ENCODE measurements around the gene EFNA5. TPM values are rescaled to one million over a fixed set of nuclear protein-coding genes. Genes with fewer than 3 reads are reported as not detected.

Gene EFNA5
- polyA plus RNA-seq, 1 donor from 2014 or later = 4.2 TPM

DNA sequence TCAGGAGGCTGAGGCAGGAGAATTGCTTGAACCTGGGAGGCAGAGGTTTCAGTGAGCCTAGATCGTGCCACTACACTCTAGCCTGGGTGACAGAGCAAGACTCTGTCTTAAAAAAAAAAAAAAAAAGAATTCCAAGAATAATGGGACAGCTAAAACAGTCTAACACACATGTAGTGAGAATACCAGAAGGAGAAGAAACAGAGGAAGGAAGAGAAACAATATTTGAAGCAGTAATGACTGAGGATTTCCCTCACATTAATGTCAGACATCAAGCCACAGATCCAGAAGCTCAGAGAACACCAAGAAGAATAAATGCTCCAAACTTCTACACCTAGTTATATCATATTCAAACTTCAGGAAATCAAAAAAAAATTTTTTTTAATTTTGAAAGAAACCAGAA, 47.1 kb upstream of the EFNA5 start:
- H2AFZ ChIP-seq (ENCODE audit: low read depth, low read length) = no peak overlapping the region
- peaks cover 4% of the 10 kb centered on the region for H3K9me3 ChIP-seq (ENCODE audit: low read length)
- no peaks in the 10 kb centered on the region for H3K79me2 ChIP-seq (replicated peaks; ENCODE audit: insufficient read depth, low read length)
- no peak overlapping the region for H3K9ac ChIP-seq (ENCODE audit: low read length)
- no peaks in the 10 kb centered on the region for H3K36me3 ChIP-seq (ENCODE audit: insufficient read depth, low read length)
- no peaks in the 10 kb centered on the region for H3K27me3 ChIP-seq (ENCODE audit: insufficient read depth, low read depth, low read length)
- no peaks in the 10 kb centered on the region for H3F3A ChIP-seq (ENCODE audit: insufficient read depth, low read length, poor library complexity, severe bottlenecking)
- H3K4me2 ChIP-seq (ENCODE audit: low read length) = no peak overlapping the region
- no peak overlapping the region for H3K4me3 ChIP-seq (ENCODE audit: low read length)
- H4K20me1 ChIP-seq (ENCODE audit: insufficient read depth) = no peaks in the 10 kb centered on the region
- H3K9me2 ChIP-seq (ENCODE audit: insufficient read depth, low read length) = no peaks in the 10 kb centered on the region
- no peak for TF ChIP-seq MXI1 (conservative IDR thresholded peaks at IDR 0.05; ENCODE audit: poor library complexity, severe bottlenecking)
- no peak for TF ChIP-seq TAF1 (IDR thresholded peaks at IDR 0.05; ENCODE audit: low read depth)
- TF ChIP-seq, protein P1, sequence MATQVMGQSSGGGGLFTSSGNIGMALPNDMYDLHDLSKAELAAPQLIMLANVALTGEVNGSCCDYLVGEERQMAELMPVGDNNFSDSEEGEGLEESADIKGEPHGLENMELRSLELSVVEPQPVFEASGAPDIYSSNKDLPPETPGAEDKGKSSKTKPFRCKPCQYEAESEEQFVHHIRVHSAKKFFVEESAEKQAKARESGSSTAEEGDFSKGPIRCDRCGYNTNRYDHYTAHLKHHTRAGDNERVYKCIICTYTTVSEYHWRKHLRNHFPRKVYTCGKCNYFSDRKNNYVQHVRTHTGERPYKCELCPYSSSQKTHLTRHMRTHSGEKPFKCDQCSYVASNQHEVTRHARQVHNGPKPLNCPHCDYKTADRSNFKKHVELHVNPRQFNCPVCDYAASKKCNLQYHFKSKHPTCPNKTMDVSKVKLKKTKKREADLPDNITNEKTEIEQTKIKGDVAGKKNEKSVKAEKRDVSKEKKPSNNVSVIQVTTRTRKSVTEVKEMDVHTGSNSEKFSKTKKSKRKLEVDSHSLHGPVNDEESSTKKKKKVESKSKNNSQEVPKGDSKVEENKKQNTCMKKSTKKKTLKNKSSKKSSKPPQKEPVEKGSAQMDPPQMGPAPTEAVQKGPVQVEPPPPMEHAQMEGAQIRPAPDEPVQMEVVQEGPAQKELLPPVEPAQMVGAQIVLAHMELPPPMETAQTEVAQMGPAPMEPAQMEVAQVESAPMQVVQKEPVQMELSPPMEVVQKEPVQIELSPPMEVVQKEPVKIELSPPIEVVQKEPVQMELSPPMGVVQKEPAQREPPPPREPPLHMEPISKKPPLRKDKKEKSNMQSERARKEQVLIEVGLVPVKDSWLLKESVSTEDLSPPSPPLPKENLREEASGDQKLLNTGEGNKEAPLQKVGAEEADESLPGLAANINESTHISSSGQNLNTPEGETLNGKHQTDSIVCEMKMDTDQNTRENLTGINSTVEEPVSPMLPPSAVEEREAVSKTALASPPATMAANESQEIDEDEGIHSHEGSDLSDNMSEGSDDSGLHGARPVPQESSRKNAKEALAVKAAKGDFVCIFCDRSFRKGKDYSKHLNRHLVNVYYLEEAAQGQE (IDR thresholded peaks at IDR 0.05; ENCODE audit: borderline replicate concordance) = no peak
- TF ChIP-seq SMC3 (conservative IDR thresholded peaks at IDR 0.05; ENCODE audit: poor library complexity) = no peak
- H3K27ac ChIP-seq (ENCODE audit: low read length) = no peak overlapping the region

DNA sequence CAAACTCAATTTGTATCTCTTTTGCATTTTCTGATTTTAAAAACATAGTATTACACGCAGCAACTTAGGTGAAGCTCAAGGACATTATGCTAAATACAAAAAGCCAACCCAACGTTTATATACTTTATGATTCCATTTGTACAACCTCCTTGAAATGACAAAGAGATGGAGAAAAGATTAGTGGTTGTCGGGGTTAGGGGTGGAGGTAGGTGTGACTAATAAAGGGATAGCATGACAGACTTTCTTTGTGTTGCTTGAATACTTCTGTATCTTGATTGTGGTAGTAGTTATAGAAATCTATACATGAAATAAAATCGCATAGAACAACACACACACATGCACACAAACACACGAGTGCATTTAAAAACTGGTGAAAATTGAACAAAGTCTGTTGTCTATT, 42.5 kb upstream of the EFNA5 start:
- H3K27ac ChIP-seq (ENCODE audit: low read length) = no peak overlapping the region
- no peak for TF ChIP-seq MXI1 (conservative IDR thresholded peaks at IDR 0.05; ENCODE audit: poor library complexity, severe bottlenecking)
- TF ChIP-seq SMC3 (conservative IDR thresholded peaks at IDR 0.05; ENCODE audit: poor library complexity) = no peak
- TF ChIP-seq EZH2 (IDR thresholded peaks at IDR 0.05; ENCODE audit: borderline replicate concordance, insufficient read depth, low read length, poor library complexity, severe bottlenecking) = no peak
- TF ChIP-seq POLR2AphosphoS5 (IDR thresholded peaks at IDR 0.05) = no peak
- TF ChIP-seq EP300 (conservative IDR thresholded peaks at IDR 0.05; ENCODE audit: poor library complexity, severe bottlenecking) = no peak
- TF ChIP-seq, protein P2, sequence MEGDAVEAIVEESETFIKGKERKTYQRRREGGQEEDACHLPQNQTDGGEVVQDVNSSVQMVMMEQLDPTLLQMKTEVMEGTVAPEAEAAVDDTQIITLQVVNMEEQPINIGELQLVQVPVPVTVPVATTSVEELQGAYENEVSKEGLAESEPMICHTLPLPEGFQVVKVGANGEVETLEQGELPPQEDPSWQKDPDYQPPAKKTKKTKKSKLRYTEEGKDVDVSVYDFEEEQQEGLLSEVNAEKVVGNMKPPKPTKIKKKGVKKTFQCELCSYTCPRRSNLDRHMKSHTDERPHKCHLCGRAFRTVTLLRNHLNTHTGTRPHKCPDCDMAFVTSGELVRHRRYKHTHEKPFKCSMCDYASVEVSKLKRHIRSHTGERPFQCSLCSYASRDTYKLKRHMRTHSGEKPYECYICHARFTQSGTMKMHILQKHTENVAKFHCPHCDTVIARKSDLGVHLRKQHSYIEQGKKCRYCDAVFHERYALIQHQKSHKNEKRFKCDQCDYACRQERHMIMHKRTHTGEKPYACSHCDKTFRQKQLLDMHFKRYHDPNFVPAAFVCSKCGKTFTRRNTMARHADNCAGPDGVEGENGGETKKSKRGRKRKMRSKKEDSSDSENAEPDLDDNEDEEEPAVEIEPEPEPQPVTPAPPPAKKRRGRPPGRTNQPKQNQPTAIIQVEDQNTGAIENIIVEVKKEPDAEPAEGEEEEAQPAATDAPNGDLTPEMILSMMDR (IDR thresholded peaks at IDR 0.05; ENCODE audit: poor library complexity, severe bottlenecking) = no peak
- TF ChIP-seq TAF1 (IDR thresholded peaks at IDR 0.05; ENCODE audit: low read depth) = no peak
- TF ChIP-seq, protein P1 (IDR thresholded peaks at IDR 0.05; ENCODE audit: borderline replicate concordance) = no peak
- no peaks in the 10 kb centered on the region for H3K27me3 ChIP-seq (ENCODE audit: insufficient read depth, low read depth, low read length)
- H3K9me2 ChIP-seq (ENCODE audit: insufficient read depth, low read length) = no peaks in the 10 kb centered on the region
- H3K79me2 ChIP-seq (replicated peaks; ENCODE audit: insufficient read depth, low read length) = no peaks in the 10 kb centered on the region
- no peaks in the 10 kb centered on the region for H4K20me1 ChIP-seq (ENCODE audit: insufficient read depth)
- H3K9me3 ChIP-seq (ENCODE audit: low read length) = no peaks in the 10 kb centered on the region
- no peak overlapping the region for H2AFZ ChIP-seq (ENCODE audit: low read depth, low read length)
- no peak overlapping the region for H3K9ac ChIP-seq (ENCODE audit: low read length)
- H3K4me3 ChIP-seq (ENCODE audit: low read length) = no peak overlapping the region
- H3K4me2 ChIP-seq (ENCODE audit: low read length) = no peak overlapping the region
- H3K36me3 ChIP-seq (ENCODE audit: insufficient read depth, low read length) = no peaks in the 10 kb centered on the region
- no peaks in the 10 kb centered on the region for H3F3A ChIP-seq (ENCODE audit: insufficient read depth, low read length, poor library complexity, severe bottlenecking)

All from neural cell (in vitro differentiated cells).